UCSD-AML1 (cell line): ENCODE results near the gene PLXNB3.

Experiments
- DNase-seq: peaks from one replicate; lab custom pipeline; 2025; ENCODE audit not compliant: unreplicated experiment; lab: John Stamatoyannopoulos, UW

PLXNB3 gene

GRCh38 chrX:153755136-153755535, 8.9 kb upstream of the PLXNB3 start:
- DNase-seq = no peak

- no peak for DNase-seq
Measured at GRCh38 chrX:153761863-153762262, 2.2 kb upstream of the PLXNB3 start.

- DNase-seq = no peak
Measured at GRCh38 chrX:153762626-153763173, 1.3 kb upstream of the PLXNB3 start.

- DNase-seq = no peak
Measured at GRCh38 chrX:153763298-153763932, 634 bp upstream of the PLXNB3 start.

DNA sequence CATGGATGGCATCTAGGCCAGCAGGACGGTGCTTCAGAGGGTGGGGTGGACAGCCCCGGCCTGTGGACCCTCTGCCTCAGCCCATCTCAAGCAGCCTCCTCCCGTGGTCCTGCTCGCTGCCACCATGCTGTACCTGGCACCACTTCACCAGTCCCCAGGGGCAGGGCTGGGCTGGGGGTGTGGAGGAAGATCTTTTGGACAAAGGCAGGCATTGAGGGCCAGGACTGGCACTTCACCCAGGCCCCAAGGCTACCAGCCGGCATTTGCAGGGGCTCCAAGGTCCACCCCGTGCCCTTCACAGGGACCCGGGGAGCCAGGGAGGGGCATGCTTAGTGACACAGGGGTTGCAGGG, 713 bp downstream of the PLXNB3 start:
- DNase-seq = no peak

GRCh38 chrX:153765138-153766079, 1.4 kb downstream of the PLXNB3 start:
- peak; percentile 45 for DNase-seq

- peak; percentile 65 for DNase-seq
Measured at GRCh38 chrX:153766098-153766817, 2.2 kb downstream of the PLXNB3 start.

DNA sequence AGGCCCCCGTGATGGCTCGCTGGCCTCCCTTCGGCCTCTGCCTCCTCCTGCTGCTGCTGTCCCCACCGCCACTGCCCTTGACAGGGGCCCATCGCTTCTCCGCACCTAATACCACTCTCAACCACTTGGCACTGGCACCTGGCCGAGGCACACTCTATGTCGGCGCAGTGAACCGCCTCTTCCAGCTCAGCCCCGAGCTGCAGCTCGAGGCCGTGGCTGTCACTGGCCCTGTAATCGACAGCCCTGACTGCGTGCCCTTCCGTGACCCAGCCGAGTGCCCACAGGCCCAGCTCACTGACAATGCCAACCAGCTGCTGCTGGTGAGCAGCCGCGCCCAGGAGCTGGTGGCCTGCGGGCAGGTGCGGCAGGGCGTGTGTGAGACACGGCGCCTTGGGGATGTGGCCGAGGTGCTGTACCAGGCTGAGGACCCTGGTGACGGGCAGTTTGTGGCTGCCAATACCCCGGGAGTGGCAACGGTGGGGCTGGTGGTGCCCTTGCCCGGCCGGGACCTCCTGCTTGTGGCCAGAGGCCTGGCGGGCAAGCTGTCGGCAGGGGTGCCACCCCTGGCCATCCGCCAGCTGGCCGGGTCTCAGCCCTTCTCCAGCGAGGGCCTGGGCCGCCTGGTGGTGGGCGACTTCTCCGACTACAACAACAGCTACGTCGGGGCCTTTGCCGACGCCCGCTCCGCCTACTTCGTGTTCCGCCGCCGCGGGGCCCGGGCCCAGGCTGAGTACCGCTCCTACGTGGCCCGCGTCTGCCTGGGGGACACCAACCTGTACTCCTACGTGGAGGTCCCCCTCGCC, 3.0 kb downstream of the PLXNB3 start:
- no peak for DNase-seq

DNA sequence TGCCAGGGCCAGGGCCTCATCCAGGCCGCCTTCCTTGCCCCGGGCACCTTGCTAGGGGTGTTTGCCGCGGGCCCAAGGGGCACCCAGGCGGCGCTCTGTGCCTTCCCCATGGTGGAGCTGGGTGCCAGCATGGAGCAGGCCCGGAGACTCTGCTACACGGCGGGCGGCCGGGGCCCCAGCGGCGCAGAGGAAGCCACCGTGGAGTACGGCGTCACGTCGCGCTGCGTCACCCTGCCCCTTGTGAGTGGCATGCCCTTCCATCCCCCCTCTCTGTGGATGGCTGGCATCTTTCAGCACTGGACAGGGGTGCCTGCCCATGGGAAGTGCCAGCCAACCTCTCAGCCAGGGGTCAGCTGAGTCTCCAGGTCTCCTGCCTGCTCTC, 3.6 kb downstream of the PLXNB3 start:
- DNase-seq = no peak

GRCh38 chrX:153768311-153769157, 4.5 kb downstream of the PLXNB3 start:
- DNase-seq = no peak

- DNase-seq = no peak
Measured at GRCh38 chrX:153769158-153769864, 5.3 kb downstream of the PLXNB3 start.

DNA sequence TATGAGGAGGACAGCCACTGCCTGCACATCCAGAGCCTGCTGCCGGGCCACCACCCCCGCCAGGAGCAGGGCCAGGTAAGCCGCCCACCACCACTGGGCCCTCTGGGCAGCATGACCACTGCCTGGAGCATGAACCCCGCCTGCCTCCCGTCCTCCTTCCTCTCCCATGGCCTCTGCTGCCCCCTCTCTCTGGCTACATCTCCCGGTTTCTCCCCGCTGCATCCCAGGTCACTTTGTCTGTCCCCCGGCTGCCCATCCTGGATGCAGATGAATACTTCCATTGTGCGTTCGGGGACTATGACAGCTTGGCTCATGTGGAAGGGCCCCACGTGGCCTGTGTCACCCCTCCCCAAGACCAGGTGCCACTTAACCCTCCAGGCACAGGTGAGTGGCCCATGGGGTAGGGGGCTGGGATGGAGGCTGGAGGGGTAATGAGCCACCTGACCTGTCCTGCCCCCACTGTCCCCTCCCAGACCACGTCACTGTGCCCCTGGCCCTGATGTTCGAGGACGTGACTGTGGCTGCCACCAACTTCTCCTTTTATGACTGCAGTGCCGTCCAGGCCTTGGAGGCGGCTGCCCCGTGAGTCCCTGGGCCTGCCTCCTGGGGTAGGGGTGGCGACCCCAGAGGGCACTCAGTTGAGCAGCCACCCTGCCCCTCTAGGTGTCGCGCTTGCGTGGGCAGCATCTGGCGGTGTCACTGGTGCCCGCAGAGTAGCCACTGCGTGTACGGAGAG, 6.0 kb downstream of the PLXNB3 start:
- no peak for DNase-seq

DNA sequence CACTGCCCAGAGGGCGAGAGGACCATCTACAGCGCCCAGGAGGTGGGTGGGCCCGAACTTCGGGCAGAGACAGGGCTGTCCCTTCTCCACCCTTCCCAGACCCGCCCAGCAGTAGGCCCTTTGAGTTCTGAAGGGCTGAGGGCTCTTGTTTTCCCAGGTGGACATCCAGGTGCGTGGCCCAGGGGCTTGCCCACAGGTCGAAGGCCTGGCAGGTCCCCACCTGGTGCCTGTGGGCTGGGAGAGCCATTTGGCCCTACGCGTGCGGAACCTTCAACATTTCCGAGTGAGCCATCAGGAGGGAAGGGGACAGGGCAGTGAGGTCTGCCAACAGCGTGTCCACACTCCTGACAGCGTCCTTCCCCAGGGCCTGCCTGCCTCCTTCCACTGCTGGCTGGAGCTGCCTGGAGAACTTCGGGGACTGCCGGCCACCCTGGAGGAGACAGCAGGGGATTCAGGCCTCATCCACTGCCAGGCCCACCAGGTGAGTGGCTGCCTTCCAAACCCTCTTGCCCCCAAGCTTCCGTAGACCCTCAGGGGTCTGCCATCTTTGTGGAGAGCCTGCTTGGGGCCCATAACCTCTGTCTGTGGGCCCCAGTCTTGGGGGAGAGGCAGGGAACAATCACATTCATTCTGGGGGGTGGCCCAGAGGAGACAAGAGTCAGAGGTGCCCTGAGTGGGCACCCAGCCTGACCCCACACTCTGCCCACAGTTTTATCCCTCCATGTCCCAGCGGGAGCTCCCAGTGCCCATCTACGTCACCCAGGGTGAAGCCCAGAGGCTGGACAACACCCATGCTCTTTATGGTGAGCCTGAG, 6.8 kb downstream of the PLXNB3 start:
- no peak for DNase-seq

DNA sequence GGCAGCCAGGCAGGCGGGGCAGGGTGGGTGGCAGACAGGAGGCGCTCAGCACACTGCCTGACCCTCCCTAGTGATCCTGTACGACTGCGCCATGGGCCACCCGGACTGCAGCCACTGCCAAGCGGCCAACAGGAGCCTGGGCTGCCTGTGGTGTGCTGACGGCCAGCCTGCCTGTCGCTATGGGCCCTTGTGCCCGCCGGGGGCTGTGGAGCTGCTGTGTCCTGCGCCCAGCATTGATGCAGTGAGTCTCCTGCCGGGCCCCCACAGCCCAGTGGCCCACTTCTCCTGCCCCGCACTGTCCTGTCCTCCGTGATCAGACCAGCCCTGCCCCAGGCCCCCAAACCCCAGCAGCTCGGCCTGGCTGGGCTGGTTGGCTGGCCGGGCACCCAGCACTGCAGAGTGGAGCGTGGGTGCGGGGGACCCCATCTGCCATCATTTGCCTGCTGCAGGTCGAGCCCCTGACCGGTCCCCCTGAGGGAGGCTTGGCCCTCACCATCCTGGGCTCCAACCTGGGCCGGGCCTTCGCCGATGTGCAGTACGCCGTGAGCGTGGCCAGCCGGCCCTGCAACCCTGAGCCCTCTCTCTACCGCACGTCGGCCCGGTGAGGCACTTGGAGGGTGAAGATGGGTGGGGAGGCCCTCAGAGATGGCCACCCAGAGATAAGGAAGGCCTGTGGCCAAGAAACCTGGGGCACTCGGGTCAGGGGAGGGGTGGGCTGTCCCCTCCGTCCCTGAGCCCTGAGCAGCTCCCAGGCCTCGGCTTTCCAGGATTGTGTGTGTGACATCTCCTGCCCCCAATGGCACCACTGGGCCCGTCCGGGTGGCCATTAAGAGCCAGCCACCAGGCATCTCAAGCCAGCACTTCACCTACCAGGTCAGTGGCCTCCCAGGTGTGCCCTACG, 7.6 kb downstream of the PLXNB3 start:
- DNase-seq = no peak

DNA sequence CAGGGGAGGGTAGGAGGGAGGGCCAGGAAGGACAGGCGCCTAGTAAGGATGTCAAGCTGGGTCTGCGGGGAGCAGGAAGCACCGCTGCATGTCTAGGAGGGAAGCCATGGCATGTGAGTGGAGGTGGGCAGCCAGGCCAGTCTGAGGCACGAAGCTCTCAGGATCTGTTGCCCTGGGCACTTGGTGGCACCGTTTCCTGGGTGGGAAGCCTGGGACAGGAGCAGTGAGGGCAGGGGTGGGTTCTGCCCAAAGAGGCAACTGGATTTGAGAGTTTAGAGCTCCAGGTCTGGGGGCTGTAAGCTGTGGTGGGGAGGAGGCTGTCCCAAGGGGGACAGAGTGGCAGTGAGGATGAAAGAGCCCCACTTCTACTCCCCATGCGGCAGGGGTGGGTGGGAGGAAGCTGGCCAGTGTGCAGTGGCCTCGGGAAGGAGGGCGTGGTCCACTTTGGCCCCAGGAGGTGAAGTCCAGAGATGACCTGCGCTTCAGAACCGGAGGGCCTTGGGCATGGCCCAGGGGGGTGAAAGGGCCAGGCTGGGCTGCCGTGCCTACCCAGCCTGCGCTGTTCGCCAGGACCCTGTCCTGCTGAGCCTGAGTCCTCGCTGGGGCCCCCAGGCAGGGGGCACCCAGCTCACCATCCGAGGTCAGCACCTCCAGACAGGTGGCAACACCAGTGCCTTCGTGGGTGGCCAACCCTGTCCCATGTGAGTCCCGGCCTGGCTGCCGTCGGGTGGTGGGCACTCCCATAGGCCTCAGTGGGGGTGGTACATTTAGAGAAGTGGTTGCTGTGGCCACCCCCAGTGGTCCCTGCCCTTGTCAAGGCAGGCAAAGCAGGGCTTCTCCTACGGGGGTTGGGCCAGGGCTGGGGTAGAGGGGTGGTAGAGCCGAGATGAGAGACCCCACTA, 8.5 kb downstream of the PLXNB3 start:
- DNase-seq = no peak

DNA sequence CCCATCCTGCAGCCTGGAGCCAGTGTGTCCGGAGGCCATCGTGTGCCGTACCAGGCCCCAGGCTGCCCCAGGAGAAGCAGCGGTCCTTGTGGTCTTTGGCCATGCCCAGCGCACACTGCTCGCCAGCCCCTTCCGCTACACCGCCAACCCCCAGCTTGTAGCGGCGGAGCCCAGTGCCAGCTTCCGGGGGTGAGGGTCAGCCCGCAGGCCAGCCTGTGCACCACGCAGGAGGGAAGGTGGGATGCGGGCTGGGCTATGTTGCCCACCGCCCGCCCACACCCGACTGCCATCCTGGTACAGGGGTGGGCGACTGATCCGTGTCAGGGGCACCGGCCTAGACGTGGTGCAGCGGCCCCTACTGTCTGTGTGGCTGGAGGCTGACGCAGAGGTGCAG, 9.2 kb downstream of the PLXNB3 start:
- DNase-seq = no peak
